ENCODE measurements around the gene ASRGL1.

- TF ChIP-seq, protein P1, sequence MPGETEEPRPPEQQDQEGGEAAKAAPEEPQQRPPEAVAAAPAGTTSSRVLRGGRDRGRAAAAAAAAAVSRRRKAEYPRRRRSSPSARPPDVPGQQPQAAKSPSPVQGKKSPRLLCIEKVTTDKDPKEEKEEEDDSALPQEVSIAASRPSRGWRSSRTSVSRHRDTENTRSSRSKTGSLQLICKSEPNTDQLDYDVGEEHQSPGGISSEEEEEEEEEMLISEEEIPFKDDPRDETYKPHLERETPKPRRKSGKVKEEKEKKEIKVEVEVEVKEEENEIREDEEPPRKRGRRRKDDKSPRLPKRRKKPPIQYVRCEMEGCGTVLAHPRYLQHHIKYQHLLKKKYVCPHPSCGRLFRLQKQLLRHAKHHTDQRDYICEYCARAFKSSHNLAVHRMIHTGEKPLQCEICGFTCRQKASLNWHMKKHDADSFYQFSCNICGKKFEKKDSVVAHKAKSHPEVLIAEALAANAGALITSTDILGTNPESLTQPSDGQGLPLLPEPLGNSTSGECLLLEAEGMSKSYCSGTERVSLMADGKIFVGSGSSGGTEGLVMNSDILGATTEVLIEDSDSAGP (CRISPR knock-in tag; IDR thresholded peaks at IDR 0.05; ENCODE audit: borderline replicate concordance): no peak
- TF ChIP-seq, protein P2, sequence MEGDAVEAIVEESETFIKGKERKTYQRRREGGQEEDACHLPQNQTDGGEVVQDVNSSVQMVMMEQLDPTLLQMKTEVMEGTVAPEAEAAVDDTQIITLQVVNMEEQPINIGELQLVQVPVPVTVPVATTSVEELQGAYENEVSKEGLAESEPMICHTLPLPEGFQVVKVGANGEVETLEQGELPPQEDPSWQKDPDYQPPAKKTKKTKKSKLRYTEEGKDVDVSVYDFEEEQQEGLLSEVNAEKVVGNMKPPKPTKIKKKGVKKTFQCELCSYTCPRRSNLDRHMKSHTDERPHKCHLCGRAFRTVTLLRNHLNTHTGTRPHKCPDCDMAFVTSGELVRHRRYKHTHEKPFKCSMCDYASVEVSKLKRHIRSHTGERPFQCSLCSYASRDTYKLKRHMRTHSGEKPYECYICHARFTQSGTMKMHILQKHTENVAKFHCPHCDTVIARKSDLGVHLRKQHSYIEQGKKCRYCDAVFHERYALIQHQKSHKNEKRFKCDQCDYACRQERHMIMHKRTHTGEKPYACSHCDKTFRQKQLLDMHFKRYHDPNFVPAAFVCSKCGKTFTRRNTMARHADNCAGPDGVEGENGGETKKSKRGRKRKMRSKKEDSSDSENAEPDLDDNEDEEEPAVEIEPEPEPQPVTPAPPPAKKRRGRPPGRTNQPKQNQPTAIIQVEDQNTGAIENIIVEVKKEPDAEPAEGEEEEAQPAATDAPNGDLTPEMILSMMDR (CRISPR knock-in tag; IDR thresholded peaks at IDR 0.05): no peak
- TF ChIP-seq ZNF274 (CRISPR knock-in tag; IDR thresholded peaks at IDR 0.05): no peak
- no peak for TF ChIP-seq FOXJ3 (CRISPR knock-in tag; IDR thresholded peaks at IDR 0.05; ENCODE audit: borderline replicate concordance)
- TF ChIP-seq NFYB (CRISPR knock-in tag; IDR thresholded peaks at IDR 0.05): no peak
- TF ChIP-seq BHLHE40 (IDR thresholded peaks at IDR 0.05; ENCODE audit: low read length): no peak
- no peak for TF ChIP-seq RAD21 (CRISPR knock-in tag; IDR thresholded peaks at IDR 0.05)
- TF ChIP-seq, protein P3, sequence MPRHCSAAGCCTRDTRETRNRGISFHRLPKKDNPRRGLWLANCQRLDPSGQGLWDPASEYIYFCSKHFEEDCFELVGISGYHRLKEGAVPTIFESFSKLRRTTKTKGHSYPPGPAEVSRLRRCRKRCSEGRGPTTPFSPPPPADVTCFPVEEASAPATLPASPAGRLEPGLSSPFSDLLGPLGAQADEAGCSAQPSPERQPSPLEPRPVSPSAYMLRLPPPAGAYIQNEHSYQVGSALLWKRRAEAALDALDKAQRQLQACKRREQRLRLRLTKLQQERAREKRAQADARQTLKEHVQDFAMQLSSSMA (CRISPR knock-in tag; IDR thresholded peaks at IDR 0.05): no peak
- TF ChIP-seq ZNF263 (CRISPR knock-in tag; IDR thresholded peaks at IDR 0.05): no peak
- TF ChIP-seq CENPT (CRISPR knock-in tag; IDR thresholded peaks at IDR 0.05; ENCODE audit: low read depth): no peak
- TF ChIP-seq ZKSCAN8 (CRISPR knock-in tag; IDR thresholded peaks at IDR 0.05; ENCODE audit: borderline replicate concordance): no peak
- TF ChIP-seq KDM1A (CRISPR knock-in tag; IDR thresholded peaks at IDR 0.05): no peak
Measured at GRCh38 chr11:62404435-62404834, 67.2 kb downstream of the ASRGL1 start.

Data from HepG2 (cell line).